Measurements from ENCODE around the gene COL9A3.

The COL9A3 gene

DNA sequence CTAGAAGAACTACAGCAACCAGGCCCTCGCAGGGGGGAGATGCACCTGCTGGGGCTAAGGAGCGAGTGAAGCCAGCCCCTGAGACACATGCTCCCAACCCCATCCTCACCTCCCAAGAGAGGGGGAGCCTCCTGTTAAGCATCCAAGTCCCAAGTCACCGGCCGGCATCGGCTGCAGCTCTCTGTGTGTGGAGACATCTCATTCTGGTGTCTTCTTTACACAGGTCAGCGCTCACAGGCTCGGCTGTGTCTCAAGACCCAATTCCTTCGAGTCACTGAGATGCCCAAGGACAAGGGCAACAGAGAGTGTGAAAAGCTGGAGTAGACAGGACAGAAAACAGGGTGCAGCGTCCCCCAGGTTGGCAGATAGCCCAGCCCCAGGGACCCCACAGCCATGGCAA lies 41.6 kb upstream of the COL9A3 start:
- Histone ChIP-seq H3K36me3 (ENCODE audit: control insufficient read depth, insufficient read depth, low read length) (no peaks in the 10 kb centered on the region), H3K9me3 (ENCODE audit: control insufficient read depth, low read length) (no peaks in the 10 kb centered on the region), H3K4me1 (peaks cover 6% of the 10 kb centered on the region), H3K27me3 (ENCODE audit: control insufficient read depth, insufficient read depth, low read length) (peaks cover 4% of the 10 kb centered on the region), H3K9ac (no peak overlapping the region), H3K4me3 (ENCODE audit: low read depth, low read length) (no peak overlapping the region), H2AFZ (no peak overlapping the region), H3K27ac (no peak overlapping the region), H3K79me2 (no peaks in the 10 kb centered on the region), H3K4me2 (ENCODE audit: low read length) (no peak overlapping the region)
- TF ChIP-seq, protein P1, sequence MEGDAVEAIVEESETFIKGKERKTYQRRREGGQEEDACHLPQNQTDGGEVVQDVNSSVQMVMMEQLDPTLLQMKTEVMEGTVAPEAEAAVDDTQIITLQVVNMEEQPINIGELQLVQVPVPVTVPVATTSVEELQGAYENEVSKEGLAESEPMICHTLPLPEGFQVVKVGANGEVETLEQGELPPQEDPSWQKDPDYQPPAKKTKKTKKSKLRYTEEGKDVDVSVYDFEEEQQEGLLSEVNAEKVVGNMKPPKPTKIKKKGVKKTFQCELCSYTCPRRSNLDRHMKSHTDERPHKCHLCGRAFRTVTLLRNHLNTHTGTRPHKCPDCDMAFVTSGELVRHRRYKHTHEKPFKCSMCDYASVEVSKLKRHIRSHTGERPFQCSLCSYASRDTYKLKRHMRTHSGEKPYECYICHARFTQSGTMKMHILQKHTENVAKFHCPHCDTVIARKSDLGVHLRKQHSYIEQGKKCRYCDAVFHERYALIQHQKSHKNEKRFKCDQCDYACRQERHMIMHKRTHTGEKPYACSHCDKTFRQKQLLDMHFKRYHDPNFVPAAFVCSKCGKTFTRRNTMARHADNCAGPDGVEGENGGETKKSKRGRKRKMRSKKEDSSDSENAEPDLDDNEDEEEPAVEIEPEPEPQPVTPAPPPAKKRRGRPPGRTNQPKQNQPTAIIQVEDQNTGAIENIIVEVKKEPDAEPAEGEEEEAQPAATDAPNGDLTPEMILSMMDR (IDR thresholded peaks at IDR 0.05): no peak

DNA sequence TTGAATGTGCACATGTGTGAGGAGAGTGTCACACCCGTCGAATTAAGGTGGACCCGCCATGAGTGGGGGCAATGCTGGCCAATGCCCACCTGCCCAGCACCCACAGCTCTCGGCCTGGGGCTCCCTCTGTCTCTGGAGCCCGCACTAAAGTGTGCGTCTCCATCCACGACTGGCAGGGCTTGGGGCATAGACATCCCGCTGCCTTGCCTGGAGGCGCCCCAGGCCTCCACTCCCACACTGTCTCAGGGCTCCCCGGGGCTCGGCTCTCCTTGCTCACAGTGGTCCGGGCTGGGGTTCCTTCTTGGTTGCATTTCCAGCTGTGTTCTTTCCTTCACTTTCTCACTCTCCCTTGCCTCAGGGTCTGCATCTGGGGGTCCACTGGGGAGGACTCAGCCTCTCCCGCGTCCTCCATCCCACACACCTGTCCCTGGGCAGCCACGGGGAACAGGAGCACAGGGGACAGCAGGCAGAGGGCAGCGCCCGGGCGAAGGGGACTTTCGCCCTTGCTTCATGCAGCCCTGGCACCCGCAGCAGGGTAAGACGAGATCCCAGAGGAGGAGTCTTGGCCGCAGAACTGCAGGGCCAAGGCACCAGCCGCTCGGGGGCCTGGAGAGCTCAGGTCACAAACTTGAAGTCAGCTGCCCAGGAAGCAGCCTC lies 40.7 kb upstream of the COL9A3 start:
- no peak overlapping the region for H3K4me3 ChIP-seq (ENCODE audit: low read depth, low read length)
- TF ChIP-seq, protein P1 (IDR thresholded peaks at IDR 0.05): no peak
- no peaks in the 10 kb centered on the region for H3K79me2 ChIP-seq
- no peak overlapping the region for H3K27ac ChIP-seq
- peaks cover 4% of the 10 kb centered on the region for H3K27me3 ChIP-seq (ENCODE audit: control insufficient read depth, insufficient read depth, low read length)
- peaks cover 6% of the 10 kb centered on the region for H3K4me1 ChIP-seq
- no peak overlapping the region for H2AFZ ChIP-seq
- no peaks in the 10 kb centered on the region for H3K36me3 ChIP-seq (ENCODE audit: control insufficient read depth, insufficient read depth, low read length)
- H3K9me3 ChIP-seq (ENCODE audit: control insufficient read depth, low read length): no peaks in the 10 kb centered on the region
- H3K9ac ChIP-seq: no peak overlapping the region
- H3K4me2 ChIP-seq (ENCODE audit: low read length): no peak overlapping the region

DNA sequence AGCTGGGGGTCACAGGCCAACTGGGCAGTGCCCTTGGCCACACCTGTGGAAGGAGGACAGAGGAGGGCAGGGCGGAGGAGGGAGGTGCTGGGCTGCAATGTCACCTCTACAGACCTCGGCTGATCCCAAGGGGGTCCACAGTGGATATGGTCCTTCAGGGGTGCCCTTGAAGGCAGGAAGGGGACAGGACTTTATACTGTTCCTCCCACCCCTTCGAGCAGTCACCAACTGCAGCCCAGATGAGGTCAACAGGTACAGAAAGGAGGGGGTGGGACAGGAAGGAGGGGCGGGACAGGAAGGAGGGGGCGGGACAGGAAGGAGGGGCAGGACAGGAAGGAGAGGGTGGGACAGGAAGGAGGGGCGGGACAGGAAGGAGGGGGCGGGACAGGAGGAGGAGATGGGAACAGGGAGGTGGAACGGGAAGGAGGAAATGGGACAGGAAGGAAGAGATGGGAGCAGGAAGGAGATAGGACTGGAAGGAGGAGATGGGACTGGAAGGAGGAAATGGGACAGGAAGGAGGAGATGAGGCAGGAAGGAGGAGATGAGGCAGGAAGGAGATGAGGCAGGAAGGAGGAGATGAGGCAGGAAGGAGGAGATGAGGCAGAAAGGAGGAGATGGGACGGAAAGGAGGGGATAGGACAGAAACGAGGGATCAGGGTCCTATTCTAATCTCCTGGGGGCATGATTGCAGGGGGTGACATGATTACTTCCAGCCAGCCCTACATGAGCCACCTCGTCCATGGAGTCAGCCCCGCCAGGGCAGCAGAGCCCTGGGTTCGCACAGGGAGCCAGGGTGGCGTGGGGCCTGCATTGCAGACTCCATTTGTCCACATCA lies 39.9 kb upstream of the COL9A3 start:
- H2AFZ ChIP-seq: no peak overlapping the region
- no peak overlapping the region for H3K4me2 ChIP-seq (ENCODE audit: low read length)
- peaks cover 6% of the 10 kb centered on the region for H3K4me1 ChIP-seq
- H3K79me2 ChIP-seq: no peaks in the 10 kb centered on the region
- H3K27ac ChIP-seq: no peak overlapping the region
- TF ChIP-seq, protein P1 (IDR thresholded peaks at IDR 0.05): no peak
- H3K4me3 ChIP-seq (ENCODE audit: low read depth, low read length): no peak overlapping the region
- no peaks in the 10 kb centered on the region for H3K9me3 ChIP-seq (ENCODE audit: control insufficient read depth, low read length)
- H3K27me3 ChIP-seq (ENCODE audit: control insufficient read depth, insufficient read depth, low read length): peaks cover 4% of the 10 kb centered on the region
- no peak overlapping the region for H3K9ac ChIP-seq
- no peaks in the 10 kb centered on the region for H3K36me3 ChIP-seq (ENCODE audit: control insufficient read depth, insufficient read depth, low read length)

DNA sequence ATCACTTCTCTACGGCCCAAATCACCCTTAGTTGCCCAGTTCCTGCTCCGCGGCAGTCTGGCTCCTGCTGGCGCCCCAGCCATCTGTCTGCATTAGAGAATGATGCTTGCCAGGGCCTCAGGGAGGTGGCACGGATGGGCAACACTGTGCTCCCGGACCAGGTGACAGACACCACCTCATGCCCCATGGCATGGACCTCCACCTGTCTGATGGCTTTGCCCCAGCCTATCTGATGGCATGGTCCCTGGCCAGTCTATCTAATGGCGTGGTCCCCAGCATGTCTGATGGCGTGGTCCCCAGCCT lies 39.4 kb upstream of the COL9A3 start:
- H3K4me1 ChIP-seq: peaks cover 6% of the 10 kb centered on the region
- H3K9me3 ChIP-seq (ENCODE audit: control insufficient read depth, low read length): no peaks in the 10 kb centered on the region
- H3K27ac ChIP-seq: no peak overlapping the region
- H3K4me3 ChIP-seq (ENCODE audit: low read depth, low read length): no peak overlapping the region
- no peaks in the 10 kb centered on the region for H3K36me3 ChIP-seq (ENCODE audit: control insufficient read depth, insufficient read depth, low read length)
- H3K9ac ChIP-seq: no peak overlapping the region
- peaks cover 4% of the 10 kb centered on the region for H3K27me3 ChIP-seq (ENCODE audit: control insufficient read depth, insufficient read depth, low read length)
- TF ChIP-seq, protein P1 (IDR thresholded peaks at IDR 0.05): no peak
- H3K4me2 ChIP-seq (ENCODE audit: low read length): no peak overlapping the region
- no peak overlapping the region for H2AFZ ChIP-seq
- H3K79me2 ChIP-seq: no peaks in the 10 kb centered on the region

Measured in parathyroid adenoma (tissue), 2 donors.